ENCODE results near the gene CSRNP2.
"Not testable (repeated sequence)": the region's sequence is repeated elsewhere in the genome, so short reads cannot be mapped to it uniquely, and the experiment has no call there.

Gene CSRNP2

GRCh38 chr12:51083126-51083833, at the start of gene CSRNP2:
TSS of gene CSRNP2 (minus strand) at chr12:51083596. CDS start at chr12:51076561, 7,035 bp downstream.
- peak; percentile 70 for DNase-seq

- DNase-seq: no peak
Observed at GRCh38 chr12:51132693-51133092, 49.3 kb upstream of the CSRNP2 start.

GRCh38 chr12:51131745-51132521, 48.5 kb upstream of the CSRNP2 start:
- DNase-seq: no peak

GRCh38 chr12:51128919-51129318, 45.5 kb upstream of the CSRNP2 start:
- no peak for DNase-seq

GRCh38 chr12:51127050-51127729, 43.8 kb upstream of the CSRNP2 start:
- DNase-seq: no peak

GRCh38 chr12:51126297-51126696, 42.9 kb upstream of the CSRNP2 start:
- DNase-seq: no peak

- no peak for DNase-seq
Observed at GRCh38 chr12:51124504-51124903, 41.1 kb upstream of the CSRNP2 start.

GRCh38 chr12:51122844-51123243, 39.4 kb upstream of the CSRNP2 start:
- DNase-seq: no peak

- no peak for DNase-seq
Observed at GRCh38 chr12:51118706-51119105, 35.3 kb upstream of the CSRNP2 start.

GRCh38 chr12:51115533-51115932, 32.1 kb upstream of the CSRNP2 start:
- no peak for DNase-seq

- no peak for DNase-seq
Observed at GRCh38 chr12:51108136-51108535, 24.7 kb upstream of the CSRNP2 start.

GRCh38 chr12:51103977-51104376, 20.6 kb upstream of the CSRNP2 start:
- no peak for DNase-seq

- no peak for DNase-seq
Observed at GRCh38 chr12:51098611-51099010, 15.2 kb upstream of the CSRNP2 start.

GRCh38 chr12:51090705-51091229, 7.4 kb upstream of the CSRNP2 start:
- DNase-seq: no peak

- DNase-seq: no peak
Observed at GRCh38 chr12:51087818-51088217, 4.4 kb upstream of the CSRNP2 start.

- no peak for DNase-seq
Observed at GRCh38 chr12:51086933-51087332, 3.5 kb upstream of the CSRNP2 start.

GRCh38 chr12:51085757-51086156, 2.4 kb upstream of the CSRNP2 start:
- no peak for DNase-seq

GRCh38 chr12:51082561-51083125, 753 bp downstream of the CSRNP2 start:
- DNase-seq: no peak

- DNase-seq: no peak
Observed at GRCh38 chr12:51081421-51081820, 2.0 kb downstream of the CSRNP2 start.

GRCh38 chr12:51080136-51080535, 3.3 kb downstream of the CSRNP2 start:
- no peak for DNase-seq

- not testable (repeated sequence) for DNase-seq
Observed at GRCh38 chr12:51078866-51079265, 4.5 kb downstream of the CSRNP2 start.

GRCh38 chr12:51078346-51078745, 5.0 kb downstream of the CSRNP2 start:
- not testable (repeated sequence) for DNase-seq

GRCh38 chr12:51077930-51078329, 5.5 kb downstream of the CSRNP2 start:
- DNase-seq: no peak

Measured in DMS79 (cell line).